ENCODE measurements around the gene TRIM2. TPM values are rescaled to one million over a fixed set of nuclear protein-coding genes. Genes with fewer than 3 reads are reported as not detected.

The TRIM2 gene
- total RNA-seq, 4 donors from 2014 or later: 146 to 229 (median 192) TPM

DNA sequence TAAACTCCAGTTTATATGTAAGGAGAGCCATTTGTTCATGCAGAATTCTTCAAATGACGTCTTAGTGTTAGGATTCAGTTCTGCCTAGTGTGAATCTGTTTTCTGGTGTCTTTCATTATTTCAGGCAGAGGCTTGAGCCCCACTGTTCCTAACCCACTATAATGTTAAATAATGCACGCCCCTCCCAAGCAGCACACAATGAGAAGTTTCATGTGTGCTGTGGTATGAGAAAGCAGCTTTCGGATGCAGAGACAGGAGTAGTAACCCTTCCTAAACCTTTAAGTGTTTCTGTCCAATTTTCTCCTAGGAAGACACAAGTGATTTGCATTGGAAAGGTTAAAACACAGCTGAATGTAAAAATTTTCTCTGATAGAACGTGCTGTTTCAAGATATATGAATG lies 54.5 kb downstream of the TRIM2 start:
- WGBS, 2 donors: 86% methylated on average over 4 of the region's 4 CpGs

DNA sequence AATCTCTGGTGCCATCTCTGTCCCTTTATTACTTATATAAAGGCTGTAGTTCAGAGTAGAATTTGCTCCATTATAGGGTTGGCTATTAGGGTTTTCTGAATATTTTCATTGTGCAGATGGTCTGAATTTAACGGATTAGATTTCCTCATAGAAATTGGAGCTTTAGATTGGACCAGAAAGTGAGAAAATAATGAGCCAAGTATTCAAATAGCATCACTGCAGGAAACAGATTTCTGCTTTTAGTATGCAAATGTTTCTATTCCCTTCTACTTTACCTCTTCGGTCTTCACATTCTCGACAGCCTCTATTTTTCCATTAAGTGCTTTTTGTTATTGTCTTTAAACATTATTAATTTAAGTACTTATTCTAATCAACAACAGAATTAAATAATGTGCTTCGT lies 55.4 kb downstream of the TRIM2 start:
- Histone ChIP-seq H3K27ac (peak overlapping the region; percentile 5 to 46 (median 25)), H3K9me3 (no peaks in the 10 kb centered on the region), H3K36me3 (no peaks in the 10 kb centered on the region), H3K27me3 (no peaks in the 10 kb centered on the region), H3K4me1 (peaks cover 11 to 12% of the 10 kb centered on the region in 2 donors), H3K4me3 (replicated peaks in 1 of 3) (no peak overlapping the region)
- 75% methylated on average over 4 of the region's 4 CpGs for WGBS, 2 donors
- no peak for DNase-seq
- intact Hi-C loops (cut with DNase I): no loop called here
- TF ChIP-seq, protein P1, sequence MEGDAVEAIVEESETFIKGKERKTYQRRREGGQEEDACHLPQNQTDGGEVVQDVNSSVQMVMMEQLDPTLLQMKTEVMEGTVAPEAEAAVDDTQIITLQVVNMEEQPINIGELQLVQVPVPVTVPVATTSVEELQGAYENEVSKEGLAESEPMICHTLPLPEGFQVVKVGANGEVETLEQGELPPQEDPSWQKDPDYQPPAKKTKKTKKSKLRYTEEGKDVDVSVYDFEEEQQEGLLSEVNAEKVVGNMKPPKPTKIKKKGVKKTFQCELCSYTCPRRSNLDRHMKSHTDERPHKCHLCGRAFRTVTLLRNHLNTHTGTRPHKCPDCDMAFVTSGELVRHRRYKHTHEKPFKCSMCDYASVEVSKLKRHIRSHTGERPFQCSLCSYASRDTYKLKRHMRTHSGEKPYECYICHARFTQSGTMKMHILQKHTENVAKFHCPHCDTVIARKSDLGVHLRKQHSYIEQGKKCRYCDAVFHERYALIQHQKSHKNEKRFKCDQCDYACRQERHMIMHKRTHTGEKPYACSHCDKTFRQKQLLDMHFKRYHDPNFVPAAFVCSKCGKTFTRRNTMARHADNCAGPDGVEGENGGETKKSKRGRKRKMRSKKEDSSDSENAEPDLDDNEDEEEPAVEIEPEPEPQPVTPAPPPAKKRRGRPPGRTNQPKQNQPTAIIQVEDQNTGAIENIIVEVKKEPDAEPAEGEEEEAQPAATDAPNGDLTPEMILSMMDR (IDR thresholded peaks at IDR 0.05): no peak
- TF ChIP-seq POLR2A (IDR thresholded peaks at IDR 0.05): no peak

More for the DNA sequence above, 54.5 kb downstream of the TRIM2 start:
- no peak for TF ChIP-seq POLR2A (IDR thresholded peaks at IDR 0.05)
- TF ChIP-seq, protein P1 (IDR thresholded peaks at IDR 0.05): no peak
- H3K36me3 ChIP-seq: no peaks in the 10 kb centered on the region
- intact Hi-C loops (cut with DNase I): no loop called here
- H3K27me3 ChIP-seq: no peaks in the 10 kb centered on the region
- no peak for DNase-seq
- no peaks in the 10 kb centered on the region for H3K9me3 ChIP-seq
- H3K27ac ChIP-seq: peak overlapping the region in 1 of 3 donors; percentile 7
- H3K4me3 ChIP-seq (replicated peaks in 1 of 3): no peak overlapping the region
- peaks cover 6% of the 10 kb centered on the region in 2 donors for H3K4me1 ChIP-seq

DNA sequence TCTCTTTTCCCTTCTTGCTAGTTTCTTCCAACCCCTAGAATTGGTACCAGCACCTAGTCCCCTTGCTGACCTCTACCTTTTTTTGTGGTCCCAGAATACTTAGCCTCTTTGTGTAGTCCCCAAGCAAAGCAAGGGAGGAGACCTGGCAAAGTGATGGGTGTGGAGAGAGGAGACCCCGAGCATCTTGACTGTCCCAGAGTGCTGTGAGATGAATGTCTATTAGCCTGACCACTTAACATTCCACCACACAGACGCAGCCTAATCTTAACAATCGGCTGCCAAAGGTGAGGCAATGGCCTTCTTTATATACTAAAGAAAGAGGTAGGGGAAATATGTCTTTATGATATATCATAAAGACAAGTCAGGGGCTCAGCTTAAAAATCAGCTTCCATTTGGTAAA lies 55.9 kb downstream of the TRIM2 start:
- Histone ChIP-seq H3K4me3 (replicated peaks in 1 of 3) (no peak overlapping the region), H3K9me3 (no peaks in the 10 kb centered on the region), H3K4me1 (peaks cover 15 to 16% of the 10 kb centered on the region in 2 donors), H3K36me3 (no peaks in the 10 kb centered on the region), H3K27ac (peak overlapping the region; percentile 5 to 46 (median 25)), H3K27me3 (no peaks in the 10 kb centered on the region)
- TF ChIP-seq, protein P1 (IDR thresholded peaks at IDR 0.05): no peak
- no peak for TF ChIP-seq POLR2A (IDR thresholded peaks at IDR 0.05)
- whole genome bisulfite sequencing, 2 donors: 17 to 23% methylated on average over 3 of the region's 3 CpGs
- DNase-seq: peak; percentile 38 to 40
- intact Hi-C loops (cut with DNase I): no loop called here

DNA sequence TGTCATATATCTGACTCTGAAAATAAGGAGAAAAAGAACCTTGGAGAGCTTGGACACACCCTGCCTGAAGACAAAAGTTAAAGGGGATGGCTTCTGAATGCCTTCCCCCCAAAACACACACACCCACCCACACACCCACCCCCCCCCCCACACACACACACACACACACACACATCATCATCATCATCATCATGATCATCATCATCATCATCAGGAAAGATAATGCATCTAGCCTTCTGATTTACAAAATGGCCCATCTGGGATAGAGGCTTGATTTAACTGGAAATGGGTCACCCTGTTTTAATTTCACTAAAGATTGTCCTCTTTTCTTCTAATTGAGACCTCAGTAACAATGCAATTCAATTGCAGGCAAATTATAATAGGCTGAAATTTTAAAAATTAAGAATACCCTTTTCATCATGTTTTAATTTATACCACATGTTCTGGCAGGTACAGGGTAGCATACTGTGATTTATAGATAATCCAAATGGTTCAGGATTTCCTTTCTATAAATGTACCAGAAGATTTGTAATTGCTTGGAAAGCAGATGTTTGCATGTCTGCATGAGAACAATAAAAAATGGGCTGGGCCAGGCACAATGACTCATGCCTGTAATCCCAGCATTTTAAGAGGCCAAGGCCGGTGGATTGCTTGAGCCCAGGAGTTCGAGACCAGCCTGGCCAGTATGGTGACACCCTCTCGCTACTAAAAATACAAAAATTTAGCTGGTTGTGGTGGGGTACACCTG lies 56.5 kb downstream of the TRIM2 start:
- TF ChIP-seq, protein P1 (IDR thresholded peaks at IDR 0.05): no peak
- TF ChIP-seq POLR2A (IDR thresholded peaks at IDR 0.05): no peak
- no peak overlapping the region for H3K4me3 ChIP-seq (replicated peaks in 1 of 3)
- H3K4me1 ChIP-seq: peaks cover 16 to 19% of the 10 kb centered on the region in 2 donors
- intact Hi-C loops (cut with DNase I): no loop called here
- no peaks in the 10 kb centered on the region for H3K36me3 ChIP-seq
- no peaks in the 10 kb centered on the region for H3K27me3 ChIP-seq
- 79 to 83% methylated on average over 3 of the region's 3 CpGs for WGBS, 2 donors
- H3K27ac ChIP-seq: peak overlapping the region; percentile 23 to 46 (median 25)
- no peaks in the 10 kb centered on the region for H3K9me3 ChIP-seq
- DNase-seq: no peak

DNA sequence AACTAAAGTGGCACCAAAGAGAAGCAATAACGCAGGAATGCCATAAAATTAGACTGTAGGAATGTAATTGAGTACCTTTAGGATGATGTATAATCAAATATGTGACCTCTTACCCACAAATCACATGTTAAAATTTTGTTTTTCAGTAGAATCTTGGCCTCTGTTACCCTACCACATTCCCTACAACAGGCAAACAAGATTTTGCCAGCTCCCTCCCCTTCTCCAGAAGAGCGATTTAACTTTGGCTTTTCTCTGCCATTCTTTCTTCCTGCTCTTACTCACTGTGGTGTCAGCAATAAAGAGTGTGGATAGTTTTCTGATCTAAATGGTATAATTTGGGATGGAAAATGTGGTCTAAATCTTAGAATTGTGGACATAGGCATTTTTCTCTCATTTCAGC lies 57.2 kb downstream of the TRIM2 start:
- peak overlapping the region in 1 of 3 donors; percentile 23 for H3K27ac ChIP-seq
- H3K36me3 ChIP-seq: no peaks in the 10 kb centered on the region
- intact Hi-C loops (cut with DNase I): no loop called here
- H3K4me1 ChIP-seq: peaks cover 19 to 22% of the 10 kb centered on the region in 2 donors
- H3K27me3 ChIP-seq: no peaks in the 10 kb centered on the region
- TF ChIP-seq, protein P1 (IDR thresholded peaks at IDR 0.05): no peak
- TF ChIP-seq POLR2A (IDR thresholded peaks at IDR 0.05): no peak
- no peaks in the 10 kb centered on the region for H3K9me3 ChIP-seq
- H3K4me3 ChIP-seq (replicated peaks in 1 of 3): no peak overlapping the region
- no peak for DNase-seq
- 90 to 99% methylated on average over 2 of the region's 2 CpGs for WGBS, 2 donors

All from thyroid gland (tissue), 4 donors.